NCI-H2227 treated with DMSO at 0.1 percent for 48 hours (cell line): ENCODE data around the gene CTR9.
"Not testable (repeated sequence)": the region's sequence is repeated elsewhere in the genome, so short reads cannot be mapped to it uniquely, and the experiment has no call there.

Source experiments
- DNase-seq: peaks from one replicate; lab custom pipeline; 2025; lab: John Stamatoyannopoulos, UW

The CTR9 gene

DNA sequence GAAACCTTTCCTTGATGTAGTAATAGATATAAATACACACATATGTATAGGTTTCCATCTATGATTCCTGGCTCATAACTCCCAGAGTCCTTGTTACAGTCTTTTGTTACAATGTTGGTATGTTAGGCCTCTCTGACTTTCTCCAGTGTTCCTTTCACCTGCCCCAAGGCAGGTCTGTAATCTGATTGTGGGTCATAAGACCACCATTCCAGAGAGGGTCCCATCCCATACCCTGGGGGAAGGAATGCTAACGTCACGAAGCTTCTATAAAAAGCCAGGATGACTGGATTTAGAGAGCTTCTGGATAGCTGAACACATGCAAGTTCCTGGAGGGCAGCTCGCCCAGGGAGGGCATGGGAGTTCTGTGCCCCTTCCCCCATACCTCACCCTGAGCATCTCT is 71.4 kb downstream of the CTR9 start:
- DNase-seq = not testable (repeated sequence)

- no peak for DNase-seq
Measured at GRCh38 chr11:10823152-10823579, 72.1 kb downstream of the CTR9 start.

- DNase-seq = no peak
Measured at GRCh38 chr11:10824888-10825287, 73.8 kb downstream of the CTR9 start.

GRCh38 chr11:10828402-10828801 is 77.4 kb downstream of the CTR9 start:
- DNase-seq = no peak

- DNase-seq = no peak
Measured at GRCh38 chr11:10829139-10829538, 78.1 kb downstream of the CTR9 start.
